ENCODE data around the gene RPL7A.

DNA sequence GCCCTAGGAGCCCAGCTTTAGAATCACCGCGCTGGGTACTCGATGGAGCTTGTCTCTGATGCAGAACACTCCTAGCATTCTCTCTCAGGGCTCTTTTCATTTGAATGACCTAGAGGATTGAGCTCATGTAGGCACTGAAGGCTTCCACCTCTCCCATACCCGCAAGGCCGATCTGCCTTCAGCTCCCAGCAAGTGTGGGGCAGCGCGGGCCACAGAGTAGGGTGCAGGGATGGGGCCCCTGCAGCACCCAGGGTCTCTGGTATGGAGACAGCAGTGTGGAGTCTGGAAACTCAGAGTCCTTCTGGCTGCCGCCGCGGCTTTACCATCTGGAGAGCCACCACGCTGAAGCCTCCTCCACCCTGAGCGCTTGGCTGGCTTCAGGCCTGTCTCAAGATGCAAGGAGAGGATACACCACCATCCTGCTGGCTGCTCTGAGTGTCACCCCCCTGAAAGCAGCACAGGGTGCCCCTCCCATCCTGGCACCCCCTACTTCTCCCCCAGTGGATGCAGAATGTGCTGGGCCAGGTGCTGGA lies 41.1 kb downstream of the RPL7A start:
- TF ChIP-seq, protein P1, sequence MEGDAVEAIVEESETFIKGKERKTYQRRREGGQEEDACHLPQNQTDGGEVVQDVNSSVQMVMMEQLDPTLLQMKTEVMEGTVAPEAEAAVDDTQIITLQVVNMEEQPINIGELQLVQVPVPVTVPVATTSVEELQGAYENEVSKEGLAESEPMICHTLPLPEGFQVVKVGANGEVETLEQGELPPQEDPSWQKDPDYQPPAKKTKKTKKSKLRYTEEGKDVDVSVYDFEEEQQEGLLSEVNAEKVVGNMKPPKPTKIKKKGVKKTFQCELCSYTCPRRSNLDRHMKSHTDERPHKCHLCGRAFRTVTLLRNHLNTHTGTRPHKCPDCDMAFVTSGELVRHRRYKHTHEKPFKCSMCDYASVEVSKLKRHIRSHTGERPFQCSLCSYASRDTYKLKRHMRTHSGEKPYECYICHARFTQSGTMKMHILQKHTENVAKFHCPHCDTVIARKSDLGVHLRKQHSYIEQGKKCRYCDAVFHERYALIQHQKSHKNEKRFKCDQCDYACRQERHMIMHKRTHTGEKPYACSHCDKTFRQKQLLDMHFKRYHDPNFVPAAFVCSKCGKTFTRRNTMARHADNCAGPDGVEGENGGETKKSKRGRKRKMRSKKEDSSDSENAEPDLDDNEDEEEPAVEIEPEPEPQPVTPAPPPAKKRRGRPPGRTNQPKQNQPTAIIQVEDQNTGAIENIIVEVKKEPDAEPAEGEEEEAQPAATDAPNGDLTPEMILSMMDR (IDR thresholded peaks at IDR 0.05; ENCODE audit: low read depth, low read length, poor library complexity, severe bottlenecking): no peak
- TF ChIP-seq EZH2phosphoT487 (IDR thresholded peaks at IDR 0.05; ENCODE audit: borderline replicate concordance, low read length): no peak

Measured in DOHH2 (cell line).